HG03432 (cell line): ENCODE results near the gene PNPT1.
"Not testable (repeated sequence)": the region's sequence is repeated elsewhere in the genome, so short reads cannot be mapped to it uniquely, and the experiment has no call there.

Experiments
- ATAC-seq: cut with Tn5 transposase; IDR thresholded peaks from one replicate; pipeline ENCODE4 v1.9.1; 2021; ENCODE audit warnings: mild to moderate bottlenecking, moderate library complexity; ENCODE audit not compliant: unreplicated experiment

The PNPT1 gene

GRCh38 chr2:55693181-55694125 is at the start of gene PNPT1:
Gene PNPT1, minus strand, starts transcription at chr2:55693844. Its CDS starts 21 bp downstream, at chr2:55693823.
- ATAC-seq, result peak; percentile 100

GRCh38 chr2:55742996-55743395 is 49.4 kb upstream of the PNPT1 start:
- no peak for ATAC-seq

GRCh38 chr2:55736019-55736536 is 42.4 kb upstream of the PNPT1 start:
- ATAC-seq, result not testable (repeated sequence)

GRCh38 chr2:55734726-55735125 is 41.1 kb upstream of the PNPT1 start:
- ATAC-seq, result no peak

- no peak for ATAC-seq
Measured at GRCh38 chr2:55733335-55733734, 39.7 kb upstream of the PNPT1 start.

- no peak for ATAC-seq
Measured at GRCh38 chr2:55732854-55733253, 39.2 kb upstream of the PNPT1 start.

GRCh38 chr2:55729136-55729685 is 35.6 kb upstream of the PNPT1 start:
- ATAC-seq, result no peak

- ATAC-seq, result no peak
Measured at GRCh38 chr2:55721596-55722215, 28.1 kb upstream of the PNPT1 start.

GRCh38 chr2:55720417-55720816 is 26.8 kb upstream of the PNPT1 start:
- no peak for ATAC-seq

GRCh38 chr2:55719852-55720251 is 26.2 kb upstream of the PNPT1 start:
- no peak for ATAC-seq

- ATAC-seq, result peak; percentile 69
Measured at GRCh38 chr2:55718165-55719008, 24.7 kb upstream of the PNPT1 start.

- no peak for ATAC-seq
Measured at GRCh38 chr2:55715626-55716025, 22.0 kb upstream of the PNPT1 start.

- not testable (repeated sequence) for ATAC-seq
Measured at GRCh38 chr2:55715178-55715577, 21.5 kb upstream of the PNPT1 start.

GRCh38 chr2:55712477-55713060 is 18.9 kb upstream of the PNPT1 start:
- ATAC-seq, result no peak

GRCh38 chr2:55710025-55710424 is 16.4 kb upstream of the PNPT1 start:
- ATAC-seq, result no peak

GRCh38 chr2:55707751-55708150 is 14.1 kb upstream of the PNPT1 start:
- no peak for ATAC-seq

GRCh38 chr2:55706258-55706657 is 12.6 kb upstream of the PNPT1 start:
- ATAC-seq, result not testable (repeated sequence)

- no peak for ATAC-seq
Measured at GRCh38 chr2:55705027-55705653, 11.5 kb upstream of the PNPT1 start.

GRCh38 chr2:55703350-55703749 is 9.7 kb upstream of the PNPT1 start:
- no peak for ATAC-seq

GRCh38 chr2:55692740-55693139 is 904 bp downstream of the PNPT1 start:
- not testable (repeated sequence) for ATAC-seq
